Right renal cortex interstitium (tissue), 3 donors: ENCODE measurements around the gene FNIP1. TPM values are rescaled to one million over a fixed set of nuclear protein-coding genes. Genes with fewer than 3 reads are reported as not detected.
A peak's percentile ranks its signal among the peaks of the same experiment; 100 is the strongest.
"Not testable (repeated sequence)": the region's sequence is repeated elsewhere in the genome, so short reads cannot be mapped to it uniquely, and the experiment has no call there.

Experiments
- DNase-seq, 3 donors: peaks; one replicate each; pipeline ENCODE4 v3.0.0-alpha.2; 2013; ENCODE audit warnings: low read depth in 3 of 3, low spot score in 2 of 3
- polyA plus RNA-seq, 3 donors: library from polyadenylated mRNA; unstranded; fragments of 120-200 nt; gene quantifications; one replicate each; pipeline ENCODE4 v1.2.1, GENCODE V29; 2013; ENCODE audit not compliant: insufficient read length in 3 of 3

The FNIP1 gene
- polyA plus RNA-seq, 3 donors, result 14.7 to 15.7 (median 15.1) TPM

GRCh38 chr5:131641494-131641893 lies 155.3 kb downstream of the FNIP1 start:
- no peak for DNase-seq

- DNase-seq, result no peak
Measured at GRCh38 chr5:131640043-131640856, 156.6 kb downstream of the FNIP1 start.

GRCh38 chr5:131639148-131639547 lies 157.7 kb downstream of the FNIP1 start:
- no peak for DNase-seq

- no peak for DNase-seq
Measured at GRCh38 chr5:131637694-131638093, 159.1 kb downstream of the FNIP1 start.

- DNase-seq, result peak; percentile 21 to 53 (median 29)
Measured at GRCh38 chr5:131635684-131636572, 160.9 kb downstream of the FNIP1 start.

- peak; percentile 99 for DNase-seq
Measured at GRCh38 chr5:131634996-131635683, 161.7 kb downstream of the FNIP1 start, which contains the start of gene RAPGEF6. Gene RAPGEF6, minus strand, starts transcription at chr5:131635229. Its CDS starts 199 bp downstream, at chr5:131635030.

- DNase-seq, result peak in 1 of 3 donors; percentile 18
Measured at GRCh38 chr5:131634666-131634995, 162.2 kb downstream of the FNIP1 start.

GRCh38 chr5:131634238-131634637 lies 162.6 kb downstream of the FNIP1 start:
- DNase-seq, result no peak

GRCh38 chr5:131633830-131634229 lies 163.0 kb downstream of the FNIP1 start:
- DNase-seq, result no peak

- no peak for DNase-seq
Measured at GRCh38 chr5:131630963-131631350, 165.9 kb downstream of the FNIP1 start.

- DNase-seq, result no peak
Measured at GRCh38 chr5:131630208-131630962, 166.4 kb downstream of the FNIP1 start.

- no peak for DNase-seq
Measured at GRCh38 chr5:131628990-131629389, 167.8 kb downstream of the FNIP1 start.

GRCh38 chr5:131627207-131627865 lies 169.5 kb downstream of the FNIP1 start:
- no peak for DNase-seq

- no peak for DNase-seq
Measured at GRCh38 chr5:131622633-131623032, 174.2 kb downstream of the FNIP1 start.

GRCh38 chr5:131621164-131621563 lies 175.7 kb downstream of the FNIP1 start:
- not testable (repeated sequence) for DNase-seq

- DNase-seq, result no peak
Measured at GRCh38 chr5:131619102-131619501, 177.7 kb downstream of the FNIP1 start.

GRCh38 chr5:131617140-131617822 lies 179.5 kb downstream of the FNIP1 start:
- no peak for DNase-seq

GRCh38 chr5:131615957-131616356 lies 180.9 kb downstream of the FNIP1 start:
- DNase-seq, result no peak

GRCh38 chr5:131613423-131613822 lies 183.4 kb downstream of the FNIP1 start:
- no peak for DNase-seq
